ENCODE measurements around the gene CNN1.

DNA sequence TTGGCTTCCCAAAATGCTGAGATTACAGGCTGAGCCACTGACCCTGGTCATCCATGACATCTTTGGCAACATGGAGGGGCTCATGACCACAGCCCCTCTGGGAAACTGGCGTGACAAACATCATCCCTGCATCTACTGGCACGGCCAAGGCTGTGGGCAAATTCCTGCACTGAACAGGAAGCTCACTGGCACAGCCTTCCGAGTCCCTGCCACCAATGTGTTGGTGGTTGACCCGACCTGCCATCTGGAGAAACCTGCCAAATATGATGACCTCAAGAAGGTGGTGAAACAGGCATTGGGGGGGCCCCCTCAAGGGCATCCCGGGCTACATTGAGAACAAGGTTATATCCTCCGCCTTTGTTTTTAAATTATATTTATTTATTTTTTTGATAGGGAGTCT lies 47.7 kb downstream of the CNN1 start:
- TF ChIP-seq CTCF (IDR thresholded peaks at IDR 0.05) (no peak), POLR2A (IDR thresholded peaks at IDR 0.05) (no peak)

Data from vagina (tissue), 2 donors.